Fibroblast of skin of right biceps (primary cell): ENCODE data around the gene ARHGEF9.
A peak's percentile ranks its signal among the peaks of the same experiment; 100 is the strongest.

Experiments
- DNase-seq: peaks from one replicate; pipeline ENCODE4 v3.0.0-alpha.2; 2013

The ARHGEF9 gene

GRCh38 chrX:63746278-63746677 lies 38.7 kb downstream of the ARHGEF9 start:
- DNase-seq = no peak

GRCh38 chrX:63744850-63745394 lies 40.1 kb downstream of the ARHGEF9 start:
- DNase-seq = no peak

GRCh38 chrX:63743596-63743995 lies 41.4 kb downstream of the ARHGEF9 start:
- DNase-seq = no peak

- no peak for DNase-seq
Observed at GRCh38 chrX:63740382-63740781, 44.6 kb downstream of the ARHGEF9 start.

- no peak for DNase-seq
Observed at GRCh38 chrX:63739885-63740284, 45.1 kb downstream of the ARHGEF9 start.

- no peak for DNase-seq
Observed at GRCh38 chrX:63738696-63739095, 46.3 kb downstream of the ARHGEF9 start.

GRCh38 chrX:63737131-63737921 lies 47.7 kb downstream of the ARHGEF9 start:
- DNase-seq = no peak

- no peak for DNase-seq
Observed at GRCh38 chrX:63735882-63736281, 49.1 kb downstream of the ARHGEF9 start.

- DNase-seq = no peak
Observed at GRCh38 chrX:63720293-63720692, 64.7 kb downstream of the ARHGEF9 start.

GRCh38 chrX:63719633-63720032 lies 65.4 kb downstream of the ARHGEF9 start:
- DNase-seq = no peak

- no peak for DNase-seq
Observed at GRCh38 chrX:63718010-63718694, 66.9 kb downstream of the ARHGEF9 start.

- peak; percentile 14 for DNase-seq
Observed at GRCh38 chrX:63713526-63713925, 71.5 kb downstream of the ARHGEF9 start.

- no peak for DNase-seq
Observed at GRCh38 chrX:63708801-63709200, 76.2 kb downstream of the ARHGEF9 start.

- DNase-seq = no peak
Observed at GRCh38 chrX:63702556-63702955, 82.5 kb downstream of the ARHGEF9 start.

- peak; percentile 79 for DNase-seq
Observed at GRCh38 chrX:63686878-63687714, 97.9 kb downstream of the ARHGEF9 start.

GRCh38 chrX:63680423-63680822 lies 104.6 kb downstream of the ARHGEF9 start:
- no peak for DNase-seq

GRCh38 chrX:63679432-63679831 lies 105.6 kb downstream of the ARHGEF9 start:
- DNase-seq = no peak

GRCh38 chrX:63675716-63676115 lies 109.3 kb downstream of the ARHGEF9 start:
- DNase-seq = no peak

- DNase-seq = no peak
Observed at GRCh38 chrX:63673896-63674295, 111.1 kb downstream of the ARHGEF9 start.

- peak; percentile 47 for DNase-seq
Observed at GRCh38 chrX:63664741-63665140, 120.3 kb downstream of the ARHGEF9 start.

GRCh38 chrX:63664083-63664482 lies 120.9 kb downstream of the ARHGEF9 start:
- no peak for DNase-seq

- DNase-seq = no peak
Observed at GRCh38 chrX:63661676-63662075, 123.3 kb downstream of the ARHGEF9 start.

GRCh38 chrX:63658920-63659319 lies 126.1 kb downstream of the ARHGEF9 start:
- peak; percentile 47 for DNase-seq
